Measurements from ENCODE around the gene AGAP3. TPM values are rescaled to one million over a fixed set of nuclear protein-coding genes. Genes with fewer than 3 reads are reported as not detected.

Gene AGAP3
- total RNA-seq, 1 donor from 2014 or later: 135 TPM

DNA sequence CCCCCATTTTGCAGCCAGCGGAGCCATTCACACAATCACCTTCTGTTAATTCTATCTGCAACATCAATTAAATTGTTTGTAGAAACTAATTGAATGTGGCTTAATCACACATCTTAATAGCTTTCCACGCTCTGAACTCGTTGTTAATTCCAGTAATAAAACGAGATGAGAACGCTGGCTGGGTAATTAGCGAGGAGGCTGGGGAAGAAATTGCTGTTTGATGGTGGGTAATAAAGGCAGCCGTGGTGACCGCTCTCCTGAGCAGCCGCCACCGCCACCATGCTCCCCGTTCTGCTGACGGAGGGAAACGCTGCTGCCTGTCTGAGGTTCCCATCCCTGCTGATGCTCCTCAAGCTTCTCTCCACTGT, 44.9 kb downstream of the AGAP3 start:
- H3K4me3 Mint-ChIP-seq (ENCODE audit: unreplicated experiment): no peak overlapping the region
- H3K27ac Mint-ChIP-seq (ENCODE audit: unreplicated experiment): no peak overlapping the region
- H3K36me3 Mint-ChIP-seq (ENCODE audit: unreplicated experiment): peaks cover 37% of the 10 kb centered on the region
- H3K27me3 Mint-ChIP-seq (ENCODE audit: unreplicated experiment): no peaks in the 10 kb centered on the region
- TF ChIP-seq, protein P1, sequence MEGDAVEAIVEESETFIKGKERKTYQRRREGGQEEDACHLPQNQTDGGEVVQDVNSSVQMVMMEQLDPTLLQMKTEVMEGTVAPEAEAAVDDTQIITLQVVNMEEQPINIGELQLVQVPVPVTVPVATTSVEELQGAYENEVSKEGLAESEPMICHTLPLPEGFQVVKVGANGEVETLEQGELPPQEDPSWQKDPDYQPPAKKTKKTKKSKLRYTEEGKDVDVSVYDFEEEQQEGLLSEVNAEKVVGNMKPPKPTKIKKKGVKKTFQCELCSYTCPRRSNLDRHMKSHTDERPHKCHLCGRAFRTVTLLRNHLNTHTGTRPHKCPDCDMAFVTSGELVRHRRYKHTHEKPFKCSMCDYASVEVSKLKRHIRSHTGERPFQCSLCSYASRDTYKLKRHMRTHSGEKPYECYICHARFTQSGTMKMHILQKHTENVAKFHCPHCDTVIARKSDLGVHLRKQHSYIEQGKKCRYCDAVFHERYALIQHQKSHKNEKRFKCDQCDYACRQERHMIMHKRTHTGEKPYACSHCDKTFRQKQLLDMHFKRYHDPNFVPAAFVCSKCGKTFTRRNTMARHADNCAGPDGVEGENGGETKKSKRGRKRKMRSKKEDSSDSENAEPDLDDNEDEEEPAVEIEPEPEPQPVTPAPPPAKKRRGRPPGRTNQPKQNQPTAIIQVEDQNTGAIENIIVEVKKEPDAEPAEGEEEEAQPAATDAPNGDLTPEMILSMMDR (IDR thresholded peaks at IDR 0.05): no peak
- DNase-seq (ENCODE audit: extremely low spot score, unreplicated experiment): no peak
- H3K4me1 Mint-ChIP-seq (ENCODE audit: unreplicated experiment): no peaks in the 10 kb centered on the region
- no peaks in the 10 kb centered on the region for H3K9me3 Mint-ChIP-seq (ENCODE audit: unreplicated experiment)

DNA sequence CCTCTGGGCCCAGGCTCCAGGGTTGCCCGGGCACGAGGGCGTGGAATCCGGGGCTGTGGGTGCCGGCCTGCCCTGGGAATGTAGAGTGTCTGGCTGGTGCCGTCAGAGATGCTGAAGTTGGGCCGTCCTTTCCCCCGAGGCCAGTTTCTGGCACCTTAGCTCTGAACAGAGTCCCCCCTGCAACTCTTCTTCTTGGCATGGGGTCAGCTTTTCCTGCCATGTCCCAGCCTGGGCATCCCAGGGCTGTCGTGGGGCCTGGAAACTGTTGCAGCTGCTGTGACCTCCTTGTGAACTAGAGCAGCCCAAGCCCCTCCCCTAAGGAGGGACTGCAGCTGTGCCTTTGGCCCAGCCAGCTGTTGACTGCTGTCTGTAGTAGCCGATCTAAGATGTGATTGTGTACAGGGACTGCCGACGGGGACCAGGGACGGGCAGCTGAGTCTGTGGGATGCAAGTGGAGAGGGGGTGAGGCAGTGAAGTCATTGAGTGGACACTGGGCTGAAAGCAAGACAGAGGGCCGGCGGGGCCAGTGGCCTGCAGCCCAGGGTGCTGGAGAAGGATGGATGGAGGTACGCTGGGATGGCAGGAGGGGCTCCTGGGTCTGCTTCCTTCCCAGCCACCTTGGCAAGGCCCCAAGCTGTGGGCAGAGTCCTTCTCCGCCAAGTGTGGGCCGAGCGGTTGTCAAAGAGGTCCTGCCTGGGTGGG, 45.5 kb downstream of the AGAP3 start:
- Mint-ChIP-seq H3K4me3 (ENCODE audit: unreplicated experiment) (no peak overlapping the region), H3K27me3 (ENCODE audit: unreplicated experiment) (no peaks in the 10 kb centered on the region), H3K36me3 (ENCODE audit: unreplicated experiment) (peaks cover 41% of the 10 kb centered on the region), H3K27ac (ENCODE audit: unreplicated experiment) (no peak overlapping the region), H3K9me3 (ENCODE audit: unreplicated experiment) (no peaks in the 10 kb centered on the region), H3K4me1 (ENCODE audit: unreplicated experiment) (no peaks in the 10 kb centered on the region)
- DNase-seq (ENCODE audit: extremely low spot score, unreplicated experiment): no peak
- TF ChIP-seq, protein P1 (IDR thresholded peaks at IDR 0.05): no peak

DNA sequence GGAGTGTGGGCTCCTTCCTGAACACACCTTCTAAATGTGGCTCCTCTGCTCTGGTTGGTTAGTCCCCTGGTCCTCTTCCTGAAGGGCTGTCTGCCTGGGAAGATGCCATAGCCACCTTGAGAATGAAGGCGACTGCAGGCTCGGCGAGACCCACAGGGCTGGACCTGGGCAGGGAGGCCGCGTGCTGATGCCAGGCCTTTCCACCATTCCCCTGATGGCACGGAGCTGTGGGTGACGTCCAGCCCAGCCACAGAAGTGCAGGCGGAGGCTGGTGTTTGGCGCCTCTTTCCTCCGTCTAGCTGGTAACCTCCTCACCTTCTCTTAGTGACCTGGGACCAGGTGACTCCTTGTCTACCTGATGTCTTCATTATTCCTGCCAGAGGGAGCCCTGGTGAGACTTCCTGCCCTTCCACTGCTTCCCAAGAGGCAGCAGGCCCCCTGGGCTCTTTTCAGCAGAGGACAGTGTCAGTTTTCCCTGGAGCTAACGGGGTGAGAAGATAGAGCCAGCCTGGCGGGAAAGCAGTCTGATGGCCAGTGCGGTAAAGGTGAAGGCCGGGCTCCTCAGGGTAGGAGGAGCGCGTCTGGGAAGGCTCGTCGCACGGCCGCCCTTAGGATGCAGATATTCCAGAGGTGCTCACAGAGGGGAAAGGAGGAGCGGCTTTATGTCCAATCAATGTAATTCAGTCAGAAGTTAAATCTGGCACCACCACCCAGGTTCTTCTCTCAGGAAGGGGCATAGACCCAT, 46.4 kb downstream of the AGAP3 start:
- no peaks in the 10 kb centered on the region for H3K27me3 Mint-ChIP-seq (ENCODE audit: unreplicated experiment)
- H3K27ac Mint-ChIP-seq (ENCODE audit: unreplicated experiment): no peak overlapping the region
- no peak for DNase-seq (ENCODE audit: extremely low spot score, unreplicated experiment)
- peaks cover 39% of the 10 kb centered on the region for H3K36me3 Mint-ChIP-seq (ENCODE audit: unreplicated experiment)
- H3K4me3 Mint-ChIP-seq (ENCODE audit: unreplicated experiment): no peak overlapping the region
- TF ChIP-seq, protein P1 (IDR thresholded peaks at IDR 0.05): no peak
- H3K9me3 Mint-ChIP-seq (ENCODE audit: unreplicated experiment): no peaks in the 10 kb centered on the region
- H3K4me1 Mint-ChIP-seq (ENCODE audit: unreplicated experiment): no peaks in the 10 kb centered on the region

DNA sequence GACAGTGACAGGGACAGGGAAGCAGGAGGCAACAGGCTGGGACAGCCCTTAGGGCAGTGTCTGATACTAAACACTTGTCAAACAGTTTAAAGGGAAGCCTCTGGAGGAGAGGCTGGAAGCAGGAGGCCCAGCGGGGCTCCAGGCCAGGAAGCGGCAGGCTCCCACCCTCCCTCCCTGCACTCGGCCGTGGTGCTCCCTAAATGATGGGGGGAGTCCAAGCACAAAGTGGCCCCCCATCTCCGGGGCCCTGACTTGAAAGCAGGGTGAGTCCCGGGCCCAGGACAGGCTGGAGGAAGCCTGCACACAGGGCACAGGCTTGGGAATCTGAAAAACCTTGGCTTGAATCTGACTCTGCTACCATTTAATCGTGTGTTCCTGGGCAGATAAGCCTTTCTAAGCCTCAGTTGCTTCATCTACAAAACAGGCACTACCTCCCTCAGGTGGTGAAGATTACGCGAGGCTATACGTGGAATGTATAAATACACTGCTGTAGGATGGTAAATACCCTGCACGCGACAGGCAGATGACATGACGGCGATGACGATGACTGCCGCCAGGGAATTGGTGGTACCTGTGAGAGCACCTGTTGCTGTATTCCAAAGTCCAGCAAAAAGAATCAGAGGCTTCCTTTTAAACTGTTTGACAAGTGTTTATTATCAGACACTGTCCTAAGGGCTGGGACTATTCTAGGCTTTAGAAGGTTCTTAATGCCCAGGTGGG, 47.2 kb downstream of the AGAP3 start:
- no peaks in the 10 kb centered on the region for H3K27me3 Mint-ChIP-seq (ENCODE audit: unreplicated experiment)
- H3K4me3 Mint-ChIP-seq (ENCODE audit: unreplicated experiment): no peak overlapping the region
- DNase-seq (ENCODE audit: extremely low spot score, unreplicated experiment): no peak
- H3K36me3 Mint-ChIP-seq (ENCODE audit: unreplicated experiment): peaks cover 34% of the 10 kb centered on the region
- TF ChIP-seq, protein P1 (IDR thresholded peaks at IDR 0.05): no peak
- no peak overlapping the region for H3K27ac Mint-ChIP-seq (ENCODE audit: unreplicated experiment)
- H3K9me3 Mint-ChIP-seq (ENCODE audit: unreplicated experiment): no peaks in the 10 kb centered on the region
- no peaks in the 10 kb centered on the region for H3K4me1 Mint-ChIP-seq (ENCODE audit: unreplicated experiment)
